SK-N-SH (cell line): ENCODE results near the gene LRRC15. TPM values are rescaled to one million over a fixed set of nuclear protein-coding genes. Genes with fewer than 3 reads are reported as not detected.

ENCODE experiments used
- CTCF ChIA-PET: fragments of 300-600, 350-600 bp; formaldehyde crosslinking; extraction: SDS; loops from one replicate; lab custom pipeline; 2021; lab: Yijun Ruan, JAX
- POLR2A ChIA-PET: fragments of 350-600 bp; sonication (Branson Sonifier 250); formaldehyde crosslinking; extraction: SDS; loops from one replicate; lab custom pipeline; 2020; ENCODE audit warnings: antibody characterized with exemption, inconsistent platforms; lab: Yijun Ruan, JAX
- DNase-seq: peaks from one replicate; pipeline ENCODE4 v3.0.0; 2012
- H2AFZ ChIP-seq: fragments of 200-600 bp; sonication (generic); 2 replicates; pipeline ENCODE4 v1.8.1; 2016; ENCODE audit warnings: antibody characterized with exemption, mild to moderate bottlenecking, low read depth
- H3F3A ChIP-seq: fragments of 200-600 bp; sonication (generic); replicated peaks from 2 replicates; pipeline ENCODE3; 2016; ENCODE audit warnings: antibody characterized with exemption, mild to moderate bottlenecking; ENCODE audit not compliant: insufficient read depth
- H3K27ac ChIP-seq, 2 experiments: fragments of 200-500 bp in 1 of 2; fragments of 200-600 bp in 1 of 2; sonication (Bioruptor generic) in 1 of 2; sonication (generic), shearing (Covaris generic) in 1 of 2; 2 replicates each; pipeline versions ENCODE4 v1.5.1 to v1.6.1; 2014 to 2016; ENCODE audit warnings: low read depth in 2 of 2, inconsistent platforms in 1 of 2, low read length in 1 of 2, mild to moderate bottlenecking in 1 of 2, mixed read lengths in 1 of 2
- H3K27me3 ChIP-seq: fragments of 200-600 bp; sonication (generic), shearing (Covaris generic); 2 replicates; pipeline ENCODE4 v1.6.1; 2016; ENCODE audit warnings: mixed run types; ENCODE audit not compliant: insufficient read depth
- H3K36me3 ChIP-seq, 2 experiments: fragments of 200-500 bp in 1 of 2; fragments of 200-600 bp in 1 of 2; sonication (Bioruptor generic) in 1 of 2; sonication (generic) in 1 of 2; replicated peaks in 1 of 2; 2 replicates each; pipeline versions ENCODE3 to v1.5.1; 2014 to 2016; ENCODE audit warnings: low read length in 1 of 2, mild to moderate bottlenecking in 1 of 2; ENCODE audit not compliant: insufficient read depth in 2 of 2, control insufficient read depth in 1 of 2
- H3K4me1 ChIP-seq, 2 experiments: fragments of 200-500 bp in 1 of 2; fragments of 200-600 bp in 1 of 2; sonication (Bioruptor generic) in 1 of 2; sonication (generic), shearing (Covaris generic) in 1 of 2; 2 replicates each; pipeline versions ENCODE4 v1.5.1 to v1.6.1; 2014 to 2016; ENCODE audit warnings: low read depth in 1 of 2, low read length in 1 of 2, mixed run types in 1 of 2; ENCODE audit not compliant: insufficient read depth in 2 of 2, control insufficient read depth in 1 of 2
- H3K4me2 ChIP-seq: fragments of 200-600 bp; sonication (generic), shearing (Covaris generic); 2 replicates; pipeline ENCODE4 v1.6.1; 2017; ENCODE audit warnings: mixed run types
- H3K4me3 ChIP-seq, 2 experiments: fragments of 200-500 bp in 1 of 2; fragments of 200-600 bp in 1 of 2; sonication (Bioruptor generic) in 1 of 2; sonication (generic), shearing (Covaris generic) in 1 of 2; 2 replicates each; pipeline versions ENCODE4 v1.5.1 to v1.8.1; 2014 to 2016; ENCODE audit warnings: low read depth in 2 of 2, inconsistent platforms in 1 of 2, low read length in 1 of 2, mild to moderate bottlenecking in 1 of 2, mixed read lengths in 1 of 2, moderate library complexity in 1 of 2
- H3K79me2 ChIP-seq: fragments of 200-600 bp; sonication (generic); 2 replicates; pipeline ENCODE4 v1.8.1; 2017; ENCODE audit warnings: mild to moderate bottlenecking; ENCODE audit not compliant: insufficient read depth
- H3K9ac ChIP-seq: fragments of 200-600 bp; sonication (generic); 2 replicates; pipeline ENCODE4 v1.6.1; 2017; ENCODE audit warnings: mixed run types
- H3K9me2 ChIP-seq: fragments of 200-600 bp; sonication (generic); 2 replicates; pipeline ENCODE4 v1.6.1; 2017; ENCODE audit warnings: mixed run types
- H3K9me3 ChIP-seq: fragments of 200-600 bp; sonication (generic); 2 replicates; pipeline ENCODE4 v1.6.1; 2017; ENCODE audit warnings: mixed run types, mild to moderate bottlenecking, moderate library complexity
- H4K20me1 ChIP-seq: fragments of 200-600 bp; sonication (generic); 2 replicates; pipeline ENCODE4 v1.6.1; 2017; ENCODE audit warnings: mild to moderate bottlenecking, mixed run types; ENCODE audit not compliant: insufficient read depth
- CTCF ChIP-seq: fragments of 200-600 bp; sonication (generic); IDR thresholded peaks from 2 replicates; pipeline ENCODE4 v1.6.1; 2017; ENCODE audit warnings: antibody characterized with exemption, mild to moderate bottlenecking, moderate library complexity
- GATA2 ChIP-seq: sonication (generic); formaldehyde crosslinking; IDR thresholded peaks from 2 replicates; pipeline ENCODE4 v1.5.0; 2020; ENCODE audit warnings: mild to moderate bottlenecking, missing genetic modification reagents
- MEF2A ChIP-seq: IDR thresholded peaks from 2 replicates; pipeline ENCODE4 v1.4.0; 2012; ENCODE audit warnings: low read depth, borderline replicate concordance
- RAD21 ChIP-seq: IDR thresholded peaks from 2 replicates; pipeline ENCODE4 v1.6.1; 2012; ENCODE audit warnings: mild to moderate bottlenecking, low read length
- YY1 ChIP-seq: IDR thresholded peaks from 2 replicates; pipeline ENCODE4 v1.4.0; 2012; ENCODE audit warnings: low read depth, mild to moderate bottlenecking
- WGBS: methylation state at CpG from one replicate; pipeline ENCODE4 v1.1.6; 2017; ENCODE audit warnings: low lambda C conversion rate; 5-methylcytosine and 5-hydroxymethylcytosine counted together
- polyA plus RNA-seq, 3 experiments: library from polyadenylated mRNA; depleted of rRNA; stranded (reverse); fragments of >200 nt; gene quantifications; 2 replicates each; pipeline ENCODE4 v1.2.3, GENCODE V29; 2012

Gene LRRC15
- polyA plus RNA-seq, 1 of the 3 experiments (the other 2 are of a cell fraction): 0.02 TPM

- ChIA-PET CTCF (interaction anchor here (0.6 to 13.4 kb wide), 23 partner anchors 9 to 802 kb away, joined by 3 to 246 read pairs (median 4); partner anchors contain the start of gene HES1), POLR2A (interaction anchor here (1.1 to 2.1 kb wide), 4 partner anchors 43 to 533 kb away, joined by 4 to 6 read pairs (median 6); no protein-coding TSS in a partner anchor)
- no peak overlapping the region for H2AFZ ChIP-seq
- H3K4me3 ChIP-seq: no peak overlapping the region
- H3K9me2 ChIP-seq: no peaks in the 10 kb centered on the region
- no peak for DNase-seq
- H3K36me3 ChIP-seq: no peaks in the 10 kb centered on the region
- no peaks in the 10 kb centered on the region for H4K20me1 ChIP-seq
- H3K4me1 ChIP-seq: peaks cover 0 to 25% of the 10 kb centered on the region in 2 experiments; a peak in 1 of 4 replicates
- H3K27ac ChIP-seq: no peak overlapping the region; a peak in 1 of 4 replicates
- no peaks in the 10 kb centered on the region for H3K79me2 ChIP-seq
- H3K27me3 ChIP-seq: peaks cover 26% of the 10 kb centered on the region
- 0 out of 2 replicates have a peak, but pooled peaks cover 6% of the 10 kb centered on the region for H3K9me3 ChIP-seq
- peak overlapping the region; percentile 81; the same call in 1 of the 2 replicates for H3K4me2 ChIP-seq
- TF ChIP-seq MEF2A: no peak
- TF ChIP-seq GATA2 (CRISPR knock-in tag): peak; percentile 19; the same call in 1 of the 2 replicates
- TF ChIP-seq, all 33 proteins: peak for 1
- 95% methylated on average over 11 of the region's 13 CpGs for WGBS
- no peak overlapping the region for H3K9ac ChIP-seq
- peaks cover under 1% of the 10 kb centered on the region for H3F3A ChIP-seq
These were observed 55.0 kb downstream of the LRRC15 start for GRCh38 chr3:194314388-194315068.

- peak; percentile 67 for DNase-seq
- Histone ChIP-seq H3K27me3 (peaks cover 26% of the 10 kb centered on the region), H3K4me1 (peaks cover 4 to 27% of the 10 kb centered on the region in 2 experiments; a peak in 3 of 4 replicates), H2AFZ (no peak overlapping the region), H3K4me2 (no peak overlapping the region), H3K4me3 (no peak overlapping the region), H3K9ac (no peak overlapping the region), H4K20me1 (no peaks in the 10 kb centered on the region), H3K27ac (no peak overlapping the region), H3F3A (peaks cover 3% of the 10 kb centered on the region), H3K36me3 (no peaks in the 10 kb centered on the region), H3K9me2 (no peaks in the 10 kb centered on the region), H3K79me2 (no peaks in the 10 kb centered on the region), H3K9me3 (0 out of 2 replicates have a peak, but pooled peaks cover 3% of the 10 kb centered on the region)
- TF ChIP-seq CTCF (peak; percentile 29; the same call in 1 of the 2 replicates), RAD21 (peak; percentile 43), YY1 (no peak)
- ChIA-PET CTCF (interaction anchor here (0.6 to 13.4 kb wide), 25 partner anchors 9 to 801 kb away, joined by 3 to 246 read pairs (median 4); partner anchors contain the start of gene HES1), POLR2A (interaction anchor here (1.3 to 2.1 kb wide), 4 partner anchors 42 to 179 kb away, joined by 4 to 6 read pairs (median 5); no protein-coding TSS in a partner anchor)
- WGBS: 90% methylated on average over 13 of the region's 15 CpGs
These were observed 55.8 kb downstream of the LRRC15 start for GRCh38 chr3:194313560-194314387.
